HepG2 (cell line): ENCODE data around the gene ABCB6. TPM values are rescaled to one million over a fixed set of nuclear protein-coding genes. Genes with fewer than 3 reads are reported as not detected.

Experiments
- ADNP ChIP-seq: sonication (generic); formaldehyde crosslinking; IDR thresholded peaks from 2 replicates; pipeline ENCODE4 v1.4.0; 2020; ENCODE audit warnings: missing genetic modification reagents
- CENPT ChIP-seq: sonication (generic); formaldehyde crosslinking; IDR thresholded peaks from 2 replicates; pipeline ENCODE4 v1.8.0; 2022; ENCODE audit warnings: low read depth, mild to moderate bottlenecking, moderate library complexity, missing genetic modification reagents
- CENPX ChIP-seq: sonication (generic); formaldehyde crosslinking; IDR thresholded peaks from 2 replicates; pipeline ENCODE4 v1.9.0; 2021; ENCODE audit warnings: mild to moderate bottlenecking, missing genetic modification reagents, moderate library complexity
- DPF2 ChIP-seq: sonication (generic); formaldehyde crosslinking; IDR thresholded peaks from 2 replicates; pipeline ENCODE4 v1.4.0; 2020; ENCODE audit warnings: mild to moderate bottlenecking, low read depth, missing genetic modification reagents, borderline replicate concordance
- JARID2 ChIP-seq: sonication (generic); formaldehyde crosslinking; IDR thresholded peaks from 2 replicates; pipeline ENCODE4 v1.8.1; 2023; ENCODE audit warnings: missing genetic modification reagents, inconsistent platforms; ENCODE audit not compliant: insufficient replicate concordance
- MEF2D ChIP-seq: sonication (generic); formaldehyde crosslinking; IDR thresholded peaks from 2 replicates; pipeline ENCODE4 v1.5.1; 2020; ENCODE audit warnings: mild to moderate bottlenecking, missing genetic modification reagents
- NCOA2 ChIP-seq: sonication (generic); formaldehyde crosslinking; IDR thresholded peaks from 2 replicates; pipeline ENCODE4 v1.8.0; 2022; ENCODE audit warnings: inconsistent platforms
- PAX8 ChIP-seq: sonication (generic); formaldehyde crosslinking; IDR thresholded peaks from 2 replicates; pipeline ENCODE4 v1.8.0; 2022; ENCODE audit warnings: mild to moderate bottlenecking, missing genetic modification reagents, borderline replicate concordance
- RBAK ChIP-seq: sonication (generic); formaldehyde crosslinking; IDR thresholded peaks from 2 replicates; pipeline ENCODE4 v1.5.1; 2020; ENCODE audit warnings: mild to moderate bottlenecking, missing genetic modification reagents
- ZFP36L1 ChIP-seq: sonication (generic); formaldehyde crosslinking; IDR thresholded peaks from 2 replicates; pipeline ENCODE4 v1.8.0; 2022; ENCODE audit warnings: mild to moderate bottlenecking, missing genetic modification reagents, moderate library complexity
- ZKSCAN5 ChIP-seq: sonication (generic); formaldehyde crosslinking; IDR thresholded peaks from 2 replicates; pipeline ENCODE4 v1.5.1; 2020; ENCODE audit warnings: mild to moderate bottlenecking, missing genetic modification reagents
- ZNF549 ChIP-seq: sonication (generic); formaldehyde crosslinking; IDR thresholded peaks from 2 replicates; pipeline ENCODE4 v1.5.0; 2020; ENCODE audit warnings: missing genetic modification reagents
- ZNF780A ChIP-seq: sonication (generic); formaldehyde crosslinking; IDR thresholded peaks from 2 replicates; pipeline ENCODE4 v1.8.0; 2022; ENCODE audit warnings: mild to moderate bottlenecking, missing genetic modification reagents, moderate library complexity
- ZNF850 ChIP-seq: sonication (generic); formaldehyde crosslinking; conservative IDR thresholded peaks from 2 replicates; pipeline ENCODE4 v1.9.0; 2021; ENCODE audit warnings: mild to moderate bottlenecking, missing genetic modification reagents
- ZNF883 ChIP-seq: sonication (generic); formaldehyde crosslinking; IDR thresholded peaks from 2 replicates; pipeline ENCODE4 v1.5.1; 2020; ENCODE audit warnings: mild to moderate bottlenecking, missing genetic modification reagents; ENCODE audit errors: not compliant biosample characterization
- polyA plus RNA-seq, 8 experiments: library from polyadenylated mRNA; depleted of rRNA in 3 of 8; stranded (reverse) in 7 of 8; unstranded in 1 of 8; fragments of >200 nt; fragmentation: Illumina TruSeq in 4 of 8; extraction: Trizol in 4 of 8; gene quantifications; 2 replicates each; pipeline versions ENCODE4 v1.2.1 to v1.2.3, GENCODE V29; 2011 to 2016; ENCODE audit warnings: low read depth in 4 of 8, missing spikeins in 1 of 8, mixed read lengths in 1 of 8; ENCODE audit not compliant: insufficient read depth in 1 of 8
- total RNA-seq, 5 experiments: library from RNA; depleted of rRNA; stranded (reverse); fragments of >200 nt; fragmentation: Illumina TruSeq; extraction: Trizol; gene quantifications; 2 replicates each; pipeline ENCODE4 v1.2.3, GENCODE V29; 2016; ENCODE audit warnings: low read depth in 1 of 5
- TF ChIP-seq, protein P1 (sequence below): sonication (generic); formaldehyde crosslinking; IDR thresholded peaks from 2 replicates; pipeline ENCODE4 v1.5.0; 2020; ENCODE audit warnings: missing genetic modification reagents, mild to moderate bottlenecking, borderline replicate concordance
- TF ChIP-seq, protein P2 (sequence below): sonication (generic); formaldehyde crosslinking; IDR thresholded peaks from 2 replicates; pipeline ENCODE4 v1.4.0; 2020; ENCODE audit warnings: missing genetic modification reagents, mild to moderate bottlenecking, borderline replicate concordance
- TF ChIP-seq, protein P3 (sequence below): sonication (generic); formaldehyde crosslinking; conservative IDR thresholded peaks from 2 replicates; pipeline ENCODE4 v1.8.0; 2022; ENCODE audit warnings: low read depth, missing genetic modification reagents
- TF ChIP-seq, protein P4 (sequence below): sonication (generic); formaldehyde crosslinking; IDR thresholded peaks from 2 replicates; pipeline ENCODE4 v1.4.0; 2020; ENCODE audit warnings: mild to moderate bottlenecking, low read depth, missing genetic modification reagents

The ABCB6 gene
- total and polyA plus RNA-seq, 2 of the 13 experiments (the other 11 are each of a cell fraction or from before 2014, with no cell fraction given): 91.1 to 137 TPM

DNA sequence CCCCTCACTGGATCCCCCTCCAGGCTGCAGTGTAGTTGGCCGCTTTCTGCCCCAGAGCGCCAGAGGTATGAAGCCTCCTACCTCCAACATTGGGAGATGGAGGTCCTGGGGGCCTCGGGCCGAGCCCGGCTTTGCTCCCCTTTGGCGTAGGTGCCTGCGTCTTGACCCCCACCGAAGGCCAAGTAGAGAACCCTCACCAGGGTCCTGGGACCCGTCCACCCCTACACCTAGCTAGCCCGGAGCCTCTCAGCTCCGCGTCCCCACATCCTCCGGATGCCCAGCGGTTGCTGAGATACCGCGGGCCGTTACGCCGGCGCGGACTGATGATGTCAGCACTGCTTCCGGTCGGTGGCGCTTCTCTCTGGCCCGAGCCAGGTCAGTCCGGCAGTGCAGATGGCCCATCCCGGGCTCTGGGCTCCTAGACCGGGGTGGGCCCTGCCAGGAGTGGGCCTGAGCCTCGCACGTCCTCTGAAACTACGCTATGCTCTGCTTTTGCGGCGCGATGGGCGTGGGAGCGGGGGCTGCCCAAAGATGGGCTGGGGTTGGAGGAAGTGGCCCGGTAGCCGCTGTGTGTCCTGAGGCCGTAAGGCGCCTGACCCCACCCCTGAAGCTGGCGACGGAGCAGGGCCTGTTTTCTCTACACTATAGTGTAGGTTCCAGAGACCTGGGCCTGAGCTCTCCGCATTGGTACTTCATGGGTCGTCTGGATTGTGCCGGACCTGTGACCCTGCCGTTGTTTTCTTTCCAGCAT lies 26.6 kb upstream of the ABCB6 start, which contains the start of the genes GLB1L and STK16 (continued):
- no peak; the same call in 1 of the 2 replicates for TF ChIP-seq ZFP36L1 (CRISPR knock-in tag)
- TF ChIP-seq, protein P1, sequence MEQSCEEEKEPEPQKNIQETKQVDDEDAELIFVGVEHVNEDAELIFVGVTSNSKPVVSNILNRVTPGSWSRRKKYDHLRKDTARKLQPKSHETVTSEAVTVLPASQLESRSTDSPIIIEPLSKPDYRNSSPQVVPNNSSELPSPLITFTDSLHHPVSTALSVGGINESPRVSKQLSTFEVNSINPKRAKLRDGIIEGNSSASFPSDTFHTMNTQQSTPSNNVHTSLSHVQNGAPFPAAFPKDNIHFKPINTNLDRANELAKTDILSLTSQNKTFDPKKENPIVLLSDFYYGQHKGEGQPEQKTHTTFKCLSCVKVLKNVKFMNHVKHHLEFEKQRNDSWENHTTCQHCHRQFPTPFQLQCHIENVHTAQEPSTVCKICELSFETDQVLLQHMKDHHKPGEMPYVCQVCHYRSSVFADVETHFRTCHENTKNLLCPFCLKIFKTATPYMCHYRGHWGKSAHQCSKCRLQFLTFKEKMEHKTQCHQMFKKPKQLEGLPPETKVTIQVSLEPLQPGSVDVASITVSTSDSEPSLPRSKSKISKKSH (CRISPR knock-in tag): peak; percentile 98
- no peak for TF ChIP-seq ZNF780A
- peak; percentile 95 for TF ChIP-seq ZNF850 (CRISPR knock-in tag)
- no peak for TF ChIP-seq JARID2 (CRISPR knock-in tag)
- no peak for TF ChIP-seq DPF2 (CRISPR knock-in tag)
- peak; percentile 88 for TF ChIP-seq MEF2D (CRISPR knock-in tag)
- no peak for TF ChIP-seq RBAK
- TF ChIP-seq PAX8 (CRISPR knock-in tag): peak; percentile 92
- TF ChIP-seq, protein P2, sequence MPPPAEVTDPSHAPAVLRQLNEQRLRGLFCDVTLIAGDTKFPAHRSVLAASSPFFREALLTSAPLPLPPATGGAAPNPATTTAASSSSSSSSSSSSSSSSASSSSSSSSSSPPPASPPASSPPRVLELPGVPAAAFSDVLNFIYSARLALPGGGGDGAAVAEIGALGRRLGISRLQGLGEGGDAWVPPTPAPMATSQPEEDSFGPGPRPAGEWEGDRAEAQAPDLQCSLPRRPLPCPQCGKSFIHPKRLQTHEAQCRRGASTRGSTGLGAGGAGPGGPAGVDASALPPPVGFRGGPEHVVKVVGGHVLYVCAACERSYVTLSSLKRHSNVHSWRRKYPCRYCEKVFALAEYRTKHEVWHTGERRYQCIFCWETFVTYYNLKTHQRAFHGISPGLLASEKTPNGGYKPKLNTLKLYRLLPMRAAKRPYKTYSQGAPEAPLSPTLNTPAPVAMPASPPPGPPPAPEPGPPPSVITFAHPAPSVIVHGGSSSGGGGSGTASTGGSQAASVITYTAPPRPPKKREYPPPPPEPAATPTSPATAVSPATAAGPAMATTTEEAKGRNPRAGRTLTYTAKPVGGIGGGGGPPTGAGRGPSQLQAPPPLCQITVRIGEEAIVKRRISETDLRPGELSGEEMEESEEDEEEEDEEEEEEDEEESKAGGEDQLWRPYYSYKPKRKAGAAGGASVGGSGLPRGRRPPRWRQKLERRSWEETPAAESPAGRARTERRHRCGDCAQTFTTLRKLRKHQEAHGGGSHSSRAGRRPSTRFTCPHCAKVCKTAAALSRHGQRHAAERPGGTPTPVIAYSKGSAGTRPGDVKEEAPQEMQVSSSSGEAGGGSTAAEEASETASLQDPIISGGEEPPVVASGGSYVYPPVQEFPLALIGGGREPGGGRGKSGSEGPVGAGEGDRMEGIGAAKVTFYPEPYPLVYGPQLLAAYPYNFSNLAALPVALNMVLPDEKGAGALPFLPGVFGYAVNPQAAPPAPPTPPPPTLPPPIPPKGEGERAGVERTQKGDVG (CRISPR knock-in tag): peak; percentile 94
- TF ChIP-seq CENPX (CRISPR knock-in tag): no peak
- TF ChIP-seq, protein P3, sequence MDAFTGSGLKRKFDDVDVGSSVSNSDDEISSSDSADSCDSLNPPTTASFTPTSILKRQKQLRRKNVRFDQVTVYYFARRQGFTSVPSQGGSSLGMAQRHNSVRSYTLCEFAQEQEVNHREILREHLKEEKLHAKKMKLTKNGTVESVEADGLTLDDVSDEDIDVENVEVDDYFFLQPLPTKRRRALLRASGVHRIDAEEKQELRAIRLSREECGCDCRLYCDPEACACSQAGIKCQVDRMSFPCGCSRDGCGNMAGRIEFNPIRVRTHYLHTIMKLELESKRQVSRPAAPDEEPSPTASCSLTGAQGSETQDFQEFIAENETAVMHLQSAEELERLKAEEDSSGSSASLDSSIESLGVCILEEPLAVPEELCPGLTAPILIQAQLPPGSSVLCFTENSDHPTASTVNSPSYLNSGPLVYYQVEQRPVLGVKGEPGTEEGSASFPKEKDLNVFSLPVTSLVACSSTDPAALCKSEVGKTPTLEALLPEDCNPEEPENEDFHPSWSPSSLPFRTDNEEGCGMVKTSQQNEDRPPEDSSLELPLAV (CRISPR knock-in tag): no peak
- TF ChIP-seq NCOA2 (CRISPR knock-in tag): peak; percentile 65
- TF ChIP-seq, protein P4, sequence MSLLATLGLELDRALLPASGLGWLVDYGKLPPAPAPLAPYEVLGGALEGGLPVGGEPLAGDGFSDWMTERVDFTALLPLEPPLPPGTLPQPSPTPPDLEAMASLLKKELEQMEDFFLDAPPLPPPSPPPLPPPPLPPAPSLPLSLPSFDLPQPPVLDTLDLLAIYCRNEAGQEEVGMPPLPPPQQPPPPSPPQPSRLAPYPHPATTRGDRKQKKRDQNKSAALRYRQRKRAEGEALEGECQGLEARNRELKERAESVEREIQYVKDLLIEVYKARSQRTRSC (CRISPR knock-in tag): no peak
- TF ChIP-seq ADNP (CRISPR knock-in tag): no peak
- TF ChIP-seq ZNF549: no peak
- peak; percentile 84 for TF ChIP-seq CENPT
- TF ChIP-seq ZKSCAN5: peak; percentile 63; the same call in 1 of the 2 replicates
- TF ChIP-seq ZNF883 (CRISPR knock-in tag): peak; percentile 96
